Stimulated activated CD8-positive, alpha-beta memory T cell treated with anti-CD3 and anti-CD28 coated beads, Interleukin-15, amount 100 ng/mL, for 4 hours (primary cell): ENCODE data around the gene GPATCH1.
"Not testable (repeated sequence)": the region's sequence is repeated elsewhere in the genome, so short reads cannot be mapped to it uniquely, and the experiment has no call there.

Experiments
- DNase-seq, 2 donors: peaks; one replicate each; pipeline ENCODE4 v3.0.0-alpha.2; 2020; ENCODE audit warnings: low read depth in 2 of 2

The GPATCH1 gene

GRCh38 chr19:33158365-33158764 lies 77.4 kb downstream of the GPATCH1 start:
- no peak for DNase-seq

- no peak for DNase-seq
These were observed 78.2 kb downstream of the GPATCH1 start for GRCh38 chr19:33159149-33159548.

DNA sequence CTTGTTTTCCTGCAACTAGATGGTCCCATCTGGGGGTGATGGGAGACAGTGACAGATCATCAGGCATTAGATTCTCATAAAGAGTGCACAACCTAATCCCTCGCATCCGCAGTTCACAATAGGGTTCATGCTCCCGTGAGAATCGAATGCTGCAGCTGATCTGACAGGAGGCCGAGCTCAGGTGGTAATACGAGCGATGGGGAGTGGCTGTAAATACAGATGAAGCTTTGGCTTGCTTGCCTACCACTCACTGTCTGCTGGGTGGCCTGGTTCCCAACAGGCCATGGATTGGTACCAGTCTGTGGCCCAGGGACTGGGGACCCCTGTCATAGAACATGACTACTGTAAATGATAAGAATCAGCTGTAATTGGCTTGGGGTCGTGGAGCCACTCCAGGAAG lies 78.9 kb downstream of the GPATCH1 start:
- DNase-seq: no peak

DNA sequence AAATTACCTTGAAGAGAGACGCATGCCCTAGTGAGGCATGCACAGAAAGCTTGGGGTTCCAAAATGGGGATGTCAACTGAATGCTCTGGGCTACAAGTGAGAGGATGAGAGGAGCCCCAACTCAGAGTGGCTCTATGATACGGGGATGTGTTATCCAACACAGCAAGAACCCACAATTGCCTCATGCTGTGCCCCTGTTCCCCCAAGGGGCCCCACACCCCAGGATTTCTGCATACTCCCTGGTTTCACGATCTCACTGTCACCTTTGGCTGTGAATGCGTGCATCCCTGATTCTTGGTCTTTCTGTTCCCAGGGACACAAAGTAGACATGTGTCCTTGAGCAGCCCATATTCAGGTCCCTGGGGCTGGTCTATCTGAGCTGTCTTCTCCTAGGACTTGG lies 80.2 kb downstream of the GPATCH1 start:
- no peak for DNase-seq

DNA sequence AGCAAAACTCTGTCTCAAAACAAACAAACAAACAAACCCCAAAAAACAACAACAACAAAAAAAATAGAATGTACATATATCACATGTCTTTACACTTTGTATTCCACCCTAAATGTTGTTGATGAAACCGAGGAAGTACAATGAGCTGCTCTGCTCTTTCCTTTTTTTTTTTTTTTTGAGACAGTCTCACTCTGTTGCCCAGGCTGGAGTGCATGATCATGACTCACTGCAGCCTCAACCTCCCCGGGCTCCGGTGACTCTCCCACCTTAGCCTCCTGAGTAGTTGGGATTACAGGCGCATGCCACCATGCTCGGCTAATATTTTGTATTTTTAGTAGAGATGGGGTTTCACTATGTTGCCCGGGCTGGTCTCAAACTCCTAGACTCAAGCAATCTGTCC lies 82.5 kb downstream of the GPATCH1 start:
- no peak for DNase-seq

- not testable (repeated sequence) for DNase-seq
These were observed 85.1 kb downstream of the GPATCH1 start for GRCh38 chr19:33166037-33166436.

- no peak for DNase-seq
These were observed 86.5 kb downstream of the GPATCH1 start for GRCh38 chr19:33167438-33167837.

DNA sequence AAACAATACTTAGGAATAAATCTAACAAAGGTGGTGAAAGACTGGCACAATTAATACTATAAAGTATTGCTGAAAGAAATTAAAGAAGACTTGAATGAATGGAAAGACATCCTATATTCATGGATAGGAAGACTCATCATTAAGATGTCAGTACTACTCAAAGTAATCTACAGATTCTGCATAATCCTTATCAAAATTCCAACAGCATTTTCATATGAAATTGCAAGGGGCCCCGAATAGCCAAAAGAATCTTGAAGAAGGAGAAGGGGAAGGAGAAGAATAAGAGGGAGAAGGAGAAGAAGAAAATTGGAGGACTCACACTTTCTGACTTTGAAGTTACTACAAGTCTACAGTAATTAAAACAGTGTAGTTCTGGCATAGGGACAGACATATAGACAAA lies 87.5 kb downstream of the GPATCH1 start:
- no peak for DNase-seq

DNA sequence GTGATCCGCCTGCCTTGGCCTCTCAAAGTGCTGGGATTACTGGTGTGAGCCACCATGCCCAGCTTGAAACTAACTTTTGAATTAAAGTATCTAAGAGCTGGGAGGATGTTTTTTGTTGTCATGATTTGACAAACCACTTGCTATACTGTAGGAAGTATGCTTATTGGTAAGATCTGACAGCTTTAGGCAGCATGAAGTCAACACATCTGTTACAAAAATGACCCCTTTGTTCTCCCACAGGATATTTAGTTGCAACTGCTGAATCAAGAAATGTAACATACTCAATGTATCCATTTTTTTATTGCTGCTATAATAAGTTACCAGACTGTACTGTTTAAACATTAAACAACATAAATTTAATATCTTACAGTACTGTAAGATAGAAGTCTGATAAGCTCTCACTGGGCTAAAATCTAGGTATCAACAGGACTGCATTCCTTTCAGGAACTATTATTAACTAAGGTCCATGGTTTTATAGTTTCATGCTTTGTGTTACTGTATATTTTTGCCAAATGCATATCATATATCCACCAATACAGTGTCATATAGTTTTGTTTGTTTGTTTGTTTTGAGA lies 90.3 kb downstream of the GPATCH1 start:
- DNase-seq: no peak

DNA sequence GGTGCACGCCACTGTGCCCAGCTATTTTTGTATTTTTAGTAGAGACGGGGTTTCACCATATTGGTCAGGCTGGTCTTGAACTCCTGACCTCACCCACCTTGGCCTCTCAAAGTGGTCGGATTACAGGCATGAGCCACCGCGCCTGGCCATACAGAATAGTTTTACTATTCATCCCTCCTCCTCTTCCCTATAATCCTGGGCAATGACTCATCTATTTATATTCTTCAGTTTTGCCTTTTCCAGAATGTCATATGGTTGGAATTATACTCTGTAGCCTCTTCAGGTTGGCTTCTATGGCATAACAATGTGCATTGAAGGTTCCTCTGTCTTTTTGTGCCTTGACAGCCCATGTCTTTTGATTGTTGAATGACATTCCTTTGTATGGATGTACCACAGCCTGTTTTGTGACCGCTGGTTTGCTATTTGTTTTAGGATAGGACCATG lies 91.0 kb downstream of the GPATCH1 start:
- DNase-seq: no peak

- no peak for DNase-seq
These were observed 93.2 kb downstream of the GPATCH1 start for GRCh38 chr19:33174186-33174585.

DNA sequence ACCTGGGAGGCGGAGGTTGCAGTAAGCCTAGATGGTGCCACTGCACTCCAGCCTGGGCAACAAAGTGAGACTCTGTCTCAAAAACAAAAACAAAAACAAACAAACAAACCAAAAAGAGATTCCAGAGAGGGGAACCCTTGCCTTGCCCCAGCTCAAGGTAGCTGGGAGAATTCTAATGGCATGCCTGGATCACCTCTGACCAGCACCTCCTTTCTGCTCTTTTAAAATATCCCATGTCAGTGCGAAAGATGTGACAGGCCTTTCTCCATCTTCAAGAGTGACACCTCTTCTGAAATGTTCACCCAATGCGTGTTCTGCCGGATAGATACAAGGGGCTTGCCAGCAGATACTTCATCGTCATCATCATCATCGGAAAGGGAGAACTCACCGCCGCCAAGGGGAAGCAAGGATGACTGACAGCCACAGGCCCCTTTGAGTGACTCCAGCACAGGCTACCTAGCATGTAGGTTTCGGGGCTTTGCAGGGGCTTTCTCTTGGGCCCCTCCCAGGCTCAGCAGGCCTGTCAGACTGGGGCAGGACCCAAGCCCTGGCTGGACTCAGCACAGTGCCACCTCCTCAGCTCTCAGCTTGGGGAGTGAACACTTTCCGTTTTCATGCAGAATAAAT lies 94.3 kb downstream of the GPATCH1 start:
- no peak for DNase-seq

- no peak for DNase-seq
These were observed 95.1 kb downstream of the GPATCH1 start for GRCh38 chr19:33175886-33176669.

GRCh38 chr19:33176670-33177416 lies 95.9 kb downstream of the GPATCH1 start:
- peak; percentile 95 to 97 for DNase-seq

DNA sequence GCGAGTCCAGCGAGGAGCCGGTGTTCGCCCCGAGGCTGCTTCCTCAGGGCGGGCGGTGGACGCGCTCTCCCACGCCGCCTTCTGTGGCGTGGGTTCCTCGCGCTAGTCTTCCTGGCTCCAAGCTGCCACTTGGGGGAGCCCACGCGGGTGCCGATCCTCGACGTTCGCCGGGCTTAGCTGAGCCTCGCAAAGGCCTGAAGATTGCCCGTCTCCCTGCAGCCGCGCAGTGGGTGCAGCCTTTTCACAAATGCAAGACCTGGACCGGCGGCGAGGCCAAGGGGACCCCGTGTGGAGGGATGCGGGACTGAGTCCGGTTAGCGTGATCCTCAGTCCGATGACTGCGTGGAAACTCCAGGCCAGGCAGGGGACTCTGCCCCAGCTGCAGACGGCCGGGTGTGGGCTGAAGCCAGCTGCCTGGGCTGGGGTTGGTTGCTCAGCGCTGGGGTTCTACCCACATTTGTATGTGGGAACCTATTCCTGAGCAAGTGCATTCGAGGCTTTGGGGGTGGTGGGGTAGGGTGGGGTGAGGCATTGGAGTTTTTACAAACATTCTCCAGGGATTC lies 96.5 kb downstream of the GPATCH1 start:
- DNase-seq: no peak
